ENCODE results near the gene GPRIN3.
A peak's percentile ranks its signal among the peaks of the same experiment; 100 is the strongest.

Gene GPRIN3

GRCh38 chr4:89253311-89253710 lies 54.3 kb downstream of the GPRIN3 start:
- DNase-seq, result no peak

GRCh38 chr4:89251396-89251795 lies 56.2 kb downstream of the GPRIN3 start:
- DNase-seq, result no peak

DNA sequence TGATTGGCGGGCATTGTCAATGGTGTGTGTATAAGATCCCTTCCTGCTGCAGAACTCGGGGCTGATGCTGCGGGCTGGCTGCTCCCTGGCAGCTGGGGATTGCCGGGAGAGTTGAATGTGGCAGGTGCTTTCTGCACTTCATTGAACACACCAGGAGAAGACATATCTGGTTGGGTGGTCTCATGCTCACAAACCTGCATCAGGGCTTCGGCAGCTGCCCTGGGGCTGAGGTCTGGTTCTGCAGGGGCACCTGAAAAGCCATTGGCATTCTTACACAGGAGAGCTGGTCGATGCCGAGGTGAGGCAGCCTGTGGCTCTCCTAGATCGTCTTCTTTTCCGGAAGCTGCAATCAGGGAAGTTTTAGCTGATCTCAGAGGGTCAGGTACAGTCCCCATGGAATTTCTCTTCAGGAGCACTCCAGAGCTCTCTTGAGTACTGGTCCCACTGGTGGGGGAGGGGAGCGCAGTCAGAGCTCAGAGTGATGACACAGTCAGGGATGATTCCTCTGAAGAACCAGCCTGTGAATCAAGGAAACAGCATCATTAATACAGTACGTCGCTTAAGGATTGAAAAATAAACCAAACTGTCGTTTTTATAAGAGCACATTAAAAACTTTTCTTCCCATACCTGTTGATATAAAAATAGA lies 57.8 kb downstream of the GPRIN3 start:
- DNase-seq, result no peak

DNA sequence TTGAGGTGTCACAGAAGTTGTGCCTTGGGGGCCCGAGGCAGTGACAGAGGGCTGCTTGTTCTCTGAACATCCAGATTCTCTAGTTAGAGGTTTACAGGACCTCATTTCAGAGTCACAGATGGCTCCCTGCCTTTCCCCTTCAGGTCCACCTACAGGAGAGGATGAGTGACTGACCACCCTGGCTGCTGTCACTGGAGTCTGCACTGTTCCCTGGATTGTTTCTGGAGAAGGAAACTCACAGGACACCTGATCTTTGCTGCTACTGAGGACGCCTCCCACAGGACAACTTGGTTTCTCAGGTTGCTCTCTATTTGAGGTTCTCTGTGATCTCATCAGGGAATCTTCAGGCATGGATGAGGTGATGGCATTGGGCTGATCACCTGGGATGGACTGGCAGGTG lies 58.3 kb downstream of the GPRIN3 start:
- DNase-seq, result no peak

GRCh38 chr4:89248879-89249281 lies 58.7 kb downstream of the GPRIN3 start:
- no peak for DNase-seq

- no peak for DNase-seq
Observed at GRCh38 chr4:89247951-89248350, 59.6 kb downstream of the GPRIN3 start.

DNA sequence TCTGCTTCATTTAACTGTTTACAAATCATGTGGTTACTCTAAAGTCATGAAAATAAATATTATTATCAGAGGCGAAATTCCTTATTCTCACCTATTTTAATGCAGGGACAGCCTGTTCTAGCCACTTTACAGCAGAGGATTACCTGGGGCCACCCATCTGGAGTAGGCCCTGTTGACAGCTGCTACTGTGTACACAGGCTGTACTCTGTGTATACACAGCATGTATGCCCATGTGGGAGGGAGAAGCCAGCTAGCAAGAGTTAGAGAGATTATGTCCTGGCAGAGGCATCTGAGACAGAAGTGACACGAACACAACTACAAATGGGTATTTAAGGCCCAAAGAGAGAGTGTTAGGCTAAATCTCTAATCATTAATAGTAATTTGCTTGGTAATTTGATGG lies 62.1 kb downstream of the GPRIN3 start:
- DNase-seq, result no peak

DNA sequence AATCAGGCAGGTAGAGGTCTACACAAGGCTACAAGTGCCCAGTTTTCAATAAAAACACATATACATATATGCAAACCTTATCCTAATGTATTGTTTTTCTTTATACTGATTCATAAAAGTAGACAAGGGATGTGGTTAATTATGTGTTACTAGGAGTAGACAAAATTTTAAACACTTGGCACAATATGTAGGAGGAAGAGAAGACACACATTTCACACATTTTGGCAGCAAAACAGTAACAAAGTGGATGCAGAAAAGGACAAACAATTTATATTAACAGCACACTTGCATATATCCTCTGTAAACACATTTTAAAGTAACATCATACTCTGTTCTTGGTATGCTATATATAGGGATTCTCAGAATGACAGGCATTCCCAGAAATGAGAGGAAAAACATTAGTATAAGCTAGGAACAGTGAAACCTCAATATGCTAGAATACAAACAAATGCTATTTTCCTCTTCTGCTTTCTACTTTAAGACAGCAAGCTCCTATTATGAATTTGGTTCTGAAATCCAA lies 63.8 kb downstream of the GPRIN3 start:
- no peak for DNase-seq

GRCh38 chr4:89242864-89243732 lies 64.5 kb downstream of the GPRIN3 start:
- peak; percentile 21 for DNase-seq

GRCh38 chr4:89242216-89242615 lies 65.4 kb downstream of the GPRIN3 start:
- DNase-seq, result no peak

DNA sequence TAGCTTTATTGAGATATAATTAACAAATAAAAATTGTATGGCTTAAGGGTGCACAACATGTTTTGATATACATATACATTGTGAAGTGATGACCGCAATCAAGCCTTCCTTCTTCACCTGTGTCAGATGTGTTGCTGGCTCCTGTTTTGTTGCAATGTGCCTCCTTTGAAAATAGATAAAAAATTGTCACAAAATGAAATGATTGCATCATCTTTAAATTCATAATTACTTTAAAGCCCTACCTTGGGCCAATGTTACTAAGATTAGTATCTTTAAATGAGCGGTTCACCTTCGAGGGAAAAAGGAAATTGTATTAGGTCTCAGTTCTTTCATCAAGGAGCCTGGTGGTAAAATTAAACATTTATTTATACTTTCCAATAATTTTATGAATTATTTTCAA lies 77.3 kb downstream of the GPRIN3 start:
- DNase-seq, result no peak

GRCh38 chr4:89226665-89227574 lies 80.7 kb downstream of the GPRIN3 start:
- peak; percentile 91 for DNase-seq

- no peak for DNase-seq
Observed at GRCh38 chr4:89222170-89222569, 85.4 kb downstream of the GPRIN3 start.

DNA sequence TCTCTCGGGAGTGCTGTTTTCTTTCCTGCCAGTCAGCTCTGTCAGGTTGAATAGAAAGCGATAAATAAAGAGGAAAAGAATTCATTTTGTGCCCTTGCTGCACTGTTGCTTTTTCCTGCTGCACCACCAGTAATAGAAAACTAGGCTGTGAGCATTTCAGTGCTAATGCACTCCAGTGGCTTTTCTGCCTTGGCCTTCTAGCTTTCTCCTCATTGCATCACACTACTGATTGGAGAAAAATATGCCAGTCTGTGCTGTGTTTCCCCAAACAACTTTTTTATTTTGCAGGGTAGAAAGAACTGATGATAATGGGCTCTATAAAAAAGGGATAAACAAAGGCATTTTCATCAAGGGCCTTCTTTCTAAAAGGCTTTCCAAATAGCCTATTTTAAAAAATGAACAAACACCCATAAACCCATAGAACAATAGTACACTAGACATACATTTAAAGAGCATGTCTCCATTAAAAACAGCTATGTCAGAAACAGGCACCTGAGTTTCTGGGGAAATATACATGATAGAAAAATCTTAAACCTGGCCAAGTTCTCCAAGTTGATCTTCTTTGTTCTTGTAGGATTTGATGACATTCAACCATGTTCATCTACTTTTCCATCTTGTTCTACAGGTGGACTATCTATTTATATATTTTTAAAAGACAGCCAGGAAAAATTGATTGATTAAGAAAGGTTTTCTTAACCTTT lies 86.3 kb downstream of the GPRIN3 start:
- no peak for DNase-seq

DNA sequence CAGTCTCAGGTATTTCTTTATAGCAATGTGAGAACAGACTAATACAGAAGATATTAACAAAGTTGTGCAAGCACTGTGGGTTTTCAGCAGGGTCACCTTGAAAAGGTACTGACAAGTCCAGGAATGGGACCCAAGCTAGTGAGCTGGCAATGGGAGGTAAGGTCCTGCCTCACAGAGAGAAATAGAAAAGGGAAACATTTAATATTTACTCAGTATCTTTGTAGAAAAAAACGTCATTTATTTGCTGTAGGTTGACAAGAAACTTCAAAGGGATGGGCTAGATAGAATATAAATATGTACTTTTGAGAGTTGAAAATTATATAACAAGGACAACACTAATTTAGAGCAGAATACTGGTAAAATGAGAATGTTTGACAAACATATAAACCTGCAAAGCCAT lies 89.0 kb downstream of the GPRIN3 start:
- no peak for DNase-seq

GRCh38 chr4:89217604-89218003 lies 90.0 kb downstream of the GPRIN3 start:
- DNase-seq, result no peak

DNA sequence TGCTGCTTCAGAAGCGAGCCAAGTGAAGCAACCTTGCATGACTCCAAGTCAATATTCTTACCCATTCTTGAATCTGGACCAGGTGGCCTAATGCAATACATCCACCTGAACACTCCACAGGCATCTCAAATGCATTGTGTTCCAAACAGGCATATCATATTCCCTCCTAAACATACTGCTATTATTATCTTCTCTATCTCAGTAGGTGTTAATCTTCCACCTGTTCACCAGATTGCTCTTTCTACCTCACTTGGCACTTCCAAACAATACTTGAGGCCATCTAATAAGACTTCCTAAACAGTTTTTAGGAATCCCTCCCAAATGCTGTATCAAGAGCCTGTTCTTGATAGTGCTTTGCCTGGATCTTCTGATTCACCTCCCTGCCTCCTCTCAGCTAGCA lies 90.7 kb downstream of the GPRIN3 start:
- no peak for DNase-seq

- DNase-seq, result no peak
Observed at GRCh38 chr4:89216422-89216821, 91.2 kb downstream of the GPRIN3 start.

GRCh38 chr4:89215736-89216135 lies 91.9 kb downstream of the GPRIN3 start:
- no peak for DNase-seq

- DNase-seq, result no peak
Observed at GRCh38 chr4:89214308-89214707, 93.3 kb downstream of the GPRIN3 start.

DNA sequence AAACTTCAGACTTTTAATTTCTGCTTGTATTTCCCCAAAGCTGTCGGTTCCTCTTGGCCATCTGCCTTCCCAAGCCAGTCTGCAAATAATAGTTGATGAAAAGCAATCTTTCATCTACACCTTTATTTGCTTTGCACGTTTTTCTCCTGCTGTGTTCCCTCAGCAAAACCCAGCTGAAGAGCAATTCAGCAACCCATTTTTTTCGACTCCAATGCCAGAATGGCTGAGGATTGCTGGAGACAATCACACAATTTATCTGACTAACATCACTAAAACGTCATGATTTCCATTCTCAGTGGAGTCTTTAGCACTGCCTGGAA lies 94.3 kb downstream of the GPRIN3 start:
- DNase-seq, result no peak

GRCh38 chr4:89212666-89213381 lies 94.8 kb downstream of the GPRIN3 start:
- DNase-seq, result no peak

All from eye (tissue), 1 donor.